Thoracic aorta (tissue), 2 donors: ENCODE data around the gene SLC25A36. TPM values are rescaled to one million over a fixed set of nuclear protein-coding genes. Genes with fewer than 3 reads are reported as not detected.

ENCODE experiments used
- ATAC-seq: fragments of 150-250 bp; one replicate; pipeline ENCODE4 v1.8.0; 2017; ENCODE audit warnings: low read depth; ENCODE audit not compliant: insufficient number of reproducible peaks, low FRiP score
- DNase-seq: peaks from one replicate; pipeline ENCODE4 v3.0.0-alpha.2; 2020; ENCODE audit warnings: low spot score
- H3K27ac ChIP-seq, 2 donors: fragments of 200-600 bp; sonication (generic); 1 replicate in 1 of 2; 2 replicates in 1 of 2; pipeline ENCODE4 v1.5.1; 2016; ENCODE audit warnings: mild to moderate bottlenecking in 2 of 2, moderate library complexity in 2 of 2
- H3K27me3 ChIP-seq: fragments of 200-600 bp; sonication (generic); replicated peaks from 2 replicates; pipeline ENCODE4 v1.6.0; 2016; ENCODE audit warnings: mild to moderate bottlenecking; ENCODE audit not compliant: insufficient read depth
- H3K36me3 ChIP-seq: fragments of 200-600 bp; sonication (generic); one replicate; pipeline ENCODE4 v1.5.1; 2016
- H3K4me1 ChIP-seq, 2 donors: fragments of 200-600 bp; sonication (generic); 1 replicate in 1 of 2; 2 replicates in 1 of 2; pipeline versions ENCODE4 v1.5.1 to v1.6.0; 2016; ENCODE audit warnings: low read depth in 2 of 2, mild to moderate bottlenecking in 1 of 2; ENCODE audit not compliant: control insufficient read depth in 1 of 2
- H3K4me3 ChIP-seq: fragments of 200-600 bp; sonication (generic); 2 replicates; pipeline ENCODE4 v1.5.1; 2016; ENCODE audit warnings: mild to moderate bottlenecking
- H3K9me3 ChIP-seq: fragments of 200-600 bp; sonication (generic); 2 replicates; pipeline ENCODE4 v1.5.1; 2016
- total RNA-seq, 2 donors: library from RNA; depleted of rRNA; stranded (reverse); fragments of >200 nt; gene quantifications; one replicate each; pipeline versions ENCODE4 v1.1.0 to v1.2.3, GENCODE V29; 2016
- TF ChIP-seq, protein P1 (sequence below): fragments of 200-600 bp; sonication (generic); IDR thresholded peaks from one replicate; pipeline ENCODE4 v1.5.1; 2019; ENCODE audit warnings: antibody characterized with exemption

Gene SLC25A36
- total RNA-seq, 2 donors from 2014 or later: 56.7 to 149 TPM

DNA sequence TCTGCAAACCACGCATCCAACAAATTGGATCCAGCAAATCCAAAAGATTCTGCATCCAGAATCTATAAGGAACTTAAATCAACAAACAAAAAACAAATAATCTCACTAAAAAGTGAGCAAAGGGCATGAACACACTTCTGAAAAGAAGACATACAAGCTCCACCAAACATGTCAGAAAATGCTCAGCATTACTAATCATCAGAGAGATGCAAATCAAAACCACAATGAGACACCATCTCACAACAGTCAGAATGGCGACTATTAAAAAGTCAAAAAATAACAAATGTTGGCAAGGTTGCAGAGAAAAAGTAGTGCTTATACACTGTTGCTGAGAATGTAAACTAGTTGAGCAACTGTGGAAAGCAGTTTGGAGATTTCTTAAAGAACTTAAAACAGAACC is 21.6 kb upstream of the SLC25A36 start:
- H3K27ac ChIP-seq: no peak overlapping the region
- no peaks in the 10 kb centered on the region for H3K36me3 ChIP-seq
- TF ChIP-seq, protein P1, sequence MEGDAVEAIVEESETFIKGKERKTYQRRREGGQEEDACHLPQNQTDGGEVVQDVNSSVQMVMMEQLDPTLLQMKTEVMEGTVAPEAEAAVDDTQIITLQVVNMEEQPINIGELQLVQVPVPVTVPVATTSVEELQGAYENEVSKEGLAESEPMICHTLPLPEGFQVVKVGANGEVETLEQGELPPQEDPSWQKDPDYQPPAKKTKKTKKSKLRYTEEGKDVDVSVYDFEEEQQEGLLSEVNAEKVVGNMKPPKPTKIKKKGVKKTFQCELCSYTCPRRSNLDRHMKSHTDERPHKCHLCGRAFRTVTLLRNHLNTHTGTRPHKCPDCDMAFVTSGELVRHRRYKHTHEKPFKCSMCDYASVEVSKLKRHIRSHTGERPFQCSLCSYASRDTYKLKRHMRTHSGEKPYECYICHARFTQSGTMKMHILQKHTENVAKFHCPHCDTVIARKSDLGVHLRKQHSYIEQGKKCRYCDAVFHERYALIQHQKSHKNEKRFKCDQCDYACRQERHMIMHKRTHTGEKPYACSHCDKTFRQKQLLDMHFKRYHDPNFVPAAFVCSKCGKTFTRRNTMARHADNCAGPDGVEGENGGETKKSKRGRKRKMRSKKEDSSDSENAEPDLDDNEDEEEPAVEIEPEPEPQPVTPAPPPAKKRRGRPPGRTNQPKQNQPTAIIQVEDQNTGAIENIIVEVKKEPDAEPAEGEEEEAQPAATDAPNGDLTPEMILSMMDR: no peak
- H3K9me3 ChIP-seq: no peaks in the 10 kb centered on the region
- no peaks in the 10 kb centered on the region for H3K4me1 ChIP-seq
- no peak for DNase-seq
- H3K4me3 ChIP-seq: no peak overlapping the region
- H3K27me3 ChIP-seq: no peaks in the 10 kb centered on the region
- no peak for ATAC-seq

DNA sequence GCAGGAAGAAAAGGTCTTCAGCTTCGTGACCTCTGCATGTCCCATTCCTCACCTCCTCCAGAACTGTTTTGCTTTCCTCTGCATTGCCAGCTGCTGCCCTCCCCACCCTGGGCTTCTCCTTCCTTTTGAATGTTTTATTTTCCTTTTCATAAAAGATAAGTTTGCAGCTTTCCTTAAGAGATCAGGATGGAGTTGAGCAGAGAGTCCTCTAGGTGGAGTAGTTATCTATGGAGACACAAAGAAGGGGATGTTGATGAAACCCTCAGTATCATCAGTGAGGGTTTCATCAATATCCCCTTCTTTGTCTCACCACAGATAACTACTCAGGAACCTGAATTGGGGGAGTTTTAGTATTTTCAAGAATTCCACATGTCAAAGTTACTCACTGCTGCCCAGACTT is 19.0 kb upstream of the SLC25A36 start:
- H3K9me3 ChIP-seq: no peaks in the 10 kb centered on the region
- no peak for ATAC-seq
- H3K4me3 ChIP-seq: no peak overlapping the region
- H3K27ac ChIP-seq: no peak overlapping the region
- H3K4me1 ChIP-seq: no peaks in the 10 kb centered on the region
- no peak for DNase-seq
- TF ChIP-seq, protein P1: no peak
- H3K27me3 ChIP-seq: no peaks in the 10 kb centered on the region
- no peaks in the 10 kb centered on the region for H3K36me3 ChIP-seq

DNA sequence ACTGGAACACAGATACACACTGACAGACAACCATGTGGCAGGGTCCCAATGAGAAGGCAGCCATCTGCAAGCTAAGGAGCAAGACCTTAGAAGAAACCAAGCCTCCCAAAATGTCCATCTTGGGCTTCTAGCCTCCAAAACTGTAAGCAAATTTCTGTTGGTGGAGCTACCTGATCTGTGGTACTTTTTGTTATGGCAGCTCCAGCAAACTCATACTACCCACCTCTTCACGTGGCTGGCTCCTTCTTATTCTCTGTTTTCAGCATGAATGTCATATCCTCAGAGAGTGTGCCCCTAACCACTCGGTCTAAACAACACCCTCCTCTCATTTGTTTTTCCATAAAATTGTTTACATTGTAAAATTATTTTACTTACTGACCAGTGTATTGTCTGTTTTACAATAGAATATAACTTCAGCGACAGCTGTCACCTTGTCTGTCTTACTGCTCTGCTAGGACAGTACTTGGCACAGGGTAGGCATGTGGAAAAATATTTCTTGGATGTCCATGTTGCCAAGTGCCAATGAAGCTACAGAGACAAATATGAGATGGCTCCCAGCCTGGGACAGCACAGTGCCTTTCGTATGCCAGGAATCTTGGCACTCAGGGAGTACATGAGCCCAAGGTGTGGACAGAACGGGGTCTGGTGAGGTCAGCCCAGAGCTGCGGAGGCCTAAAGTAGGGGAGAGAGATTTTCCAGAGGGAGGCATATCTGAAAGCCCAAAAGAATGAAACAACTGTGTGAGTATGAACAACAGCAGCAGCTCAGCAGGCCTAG is 17.4 kb upstream of the SLC25A36 start:
- no peak overlapping the region for H3K27ac ChIP-seq
- no peak for ATAC-seq
- DNase-seq: no peak
- H3K4me3 ChIP-seq: no peak overlapping the region
- H3K27me3 ChIP-seq: no peaks in the 10 kb centered on the region
- no peaks in the 10 kb centered on the region for H3K36me3 ChIP-seq
- TF ChIP-seq, protein P1: no peak
- no peaks in the 10 kb centered on the region for H3K4me1 ChIP-seq
- H3K9me3 ChIP-seq: no peaks in the 10 kb centered on the region

DNA sequence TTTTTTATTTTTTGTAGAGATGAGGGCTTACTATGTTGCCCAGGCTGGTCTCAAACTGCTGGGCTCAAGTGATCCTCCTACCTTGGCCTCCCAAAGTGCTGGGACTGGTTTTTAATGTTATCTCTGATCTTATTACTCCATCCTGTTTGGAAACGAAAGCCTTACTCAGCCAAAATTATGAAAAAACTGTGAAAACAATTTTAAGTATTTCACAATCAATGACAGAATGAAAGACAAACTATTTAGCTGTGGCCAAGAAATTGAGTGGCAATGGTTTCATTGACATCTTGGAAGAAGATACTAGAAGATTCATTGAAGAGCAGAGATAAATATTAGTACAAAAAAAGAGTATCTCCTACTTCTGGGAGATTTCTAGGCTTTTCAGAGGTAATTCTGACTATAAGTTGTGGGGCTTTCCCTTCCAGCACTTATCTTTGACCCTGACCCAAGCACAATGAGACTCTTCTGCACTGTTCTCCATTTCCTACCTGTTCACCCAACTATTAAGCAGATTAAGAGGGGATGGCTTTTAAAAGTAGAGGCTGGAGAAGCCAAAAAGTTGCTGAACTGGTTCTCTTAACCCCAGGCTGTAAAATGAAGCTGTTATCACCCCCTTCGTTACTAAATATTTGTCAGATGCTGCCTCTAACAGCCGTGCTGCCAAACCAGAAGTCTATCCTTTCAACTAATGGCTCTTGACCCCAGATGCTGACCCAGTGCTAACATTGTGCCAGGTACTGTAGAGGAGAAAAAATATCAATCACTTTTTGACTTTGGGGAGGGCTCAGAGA is 14.2 kb upstream of the SLC25A36 start:
- H3K4me3 ChIP-seq: no peak overlapping the region
- H3K36me3 ChIP-seq: no peaks in the 10 kb centered on the region
- TF ChIP-seq, protein P1: no peak
- H3K9me3 ChIP-seq: no peaks in the 10 kb centered on the region
- H3K27me3 ChIP-seq: no peaks in the 10 kb centered on the region
- no peak overlapping the region for H3K27ac ChIP-seq
- DNase-seq (no peak), ATAC-seq (no peak)
- no peaks in the 10 kb centered on the region for H3K4me1 ChIP-seq

DNA sequence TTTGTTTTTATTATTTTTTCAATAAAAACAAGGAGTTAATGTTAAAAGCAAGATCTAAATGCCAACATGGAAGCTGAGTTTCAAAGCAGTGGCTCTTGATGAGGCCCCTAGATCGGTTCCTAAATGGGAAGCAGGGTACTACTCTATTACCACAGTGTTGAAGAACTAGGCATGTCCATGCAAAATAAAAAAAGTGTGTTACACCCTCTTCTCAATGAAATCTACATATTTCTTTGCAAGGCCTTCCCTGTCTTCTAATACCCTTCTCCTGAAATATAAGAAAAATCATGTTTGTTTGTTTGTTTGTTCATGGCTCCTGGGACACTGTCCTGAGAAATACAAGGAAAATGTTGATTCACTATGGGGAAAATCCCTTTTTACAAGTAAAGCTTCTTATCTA is 12.2 kb upstream of the SLC25A36 start:
- DNase-seq (no peak), ATAC-seq (no peak)
- H3K4me3 ChIP-seq: no peak overlapping the region
- no peaks in the 10 kb centered on the region for H3K36me3 ChIP-seq
- no peaks in the 10 kb centered on the region for H3K9me3 ChIP-seq
- no peaks in the 10 kb centered on the region for H3K4me1 ChIP-seq
- TF ChIP-seq, protein P1: no peak
- H3K27me3 ChIP-seq: no peaks in the 10 kb centered on the region
- H3K27ac ChIP-seq: no peak overlapping the region
